CD4-positive, alpha-beta T cell (primary cell): Measurements from ENCODE around the gene PCDHAC1. TPM values are rescaled to one million over a fixed set of nuclear protein-coding genes. Genes with fewer than 3 reads are reported as not detected.

Experiments used
- ATAC-seq: fragments of 200-7000 bp; cut with Tn5 transposase; one replicate; pipeline ENCODE4 v1.10.0; 2022; ENCODE audit warnings: mild to moderate bottlenecking; ENCODE audit not compliant: poor library complexity
- CTCF ChIA-PET: fragments of 350-600 bp; sonication (Branson Sonifier 250); formaldehyde crosslinking; loops from one replicate; lab custom pipeline; 2021; ENCODE audit warnings: antibody characterized with exemption, inconsistent platforms; lab: Charles Lee
- POLR2A ChIA-PET: fragments of 350-600 bp; sonication (Branson Sonifier 250); formaldehyde crosslinking; loops from one replicate; lab custom pipeline; 2021; ENCODE audit warnings: antibody characterized with exemption, inconsistent platforms; lab: Charles Lee
- DNase-seq, 14 experiments: peaks; one replicate each; pipeline ENCODE4 v3.0.0-alpha.2; 2013 to 2020; ENCODE audit warnings: mixed read lengths in 2 of 14
- H3K27ac ChIP-seq, 2 donors: one replicate each; pipeline versions ENCODE4 v1.5.1 to v1.7.0; 2013; ENCODE audit warnings: low read length in 2 of 2, low read depth in 1 of 2, mild to moderate bottlenecking in 1 of 2
- H3K27me3 ChIP-seq, 2 experiments: 1 replicate in 1 of 2; 2 replicates in 1 of 2; pipeline versions ENCODE4 v1.6.1 to v1.7.0; 2013; ENCODE audit warnings: low read length in 2 of 2, control low read depth in 1 of 2, mild to moderate bottlenecking in 1 of 2, moderate library complexity in 1 of 2; ENCODE audit not compliant: insufficient read depth in 2 of 2, control insufficient read depth in 1 of 2
- H3K36me3 ChIP-seq: one replicate; pipeline ENCODE4 v1.6.1; 2013; ENCODE audit warnings: low read length, control low read depth; ENCODE audit not compliant: insufficient read depth
- H3K4me1 ChIP-seq: one replicate; pipeline ENCODE4 v1.6.1; 2013; ENCODE audit warnings: low read length, control low read depth; ENCODE audit not compliant: insufficient read depth
- H3K4me3 ChIP-seq: one replicate; pipeline ENCODE4 v1.5.1; 2013; ENCODE audit warnings: mild to moderate bottlenecking, low read length, moderate library complexity
- H3K9me3 ChIP-seq, 2 experiments: 1 replicate in 1 of 2; 2 replicates in 1 of 2; pipeline versions ENCODE4 v1.6.1 to v1.7.0; 2013; ENCODE audit warnings: low read length in 2 of 2, mild to moderate bottlenecking in 2 of 2, control low read depth in 1 of 2, moderate library complexity in 1 of 2; ENCODE audit not compliant: control insufficient read depth in 1 of 2, insufficient read depth in 1 of 2
- H3K27ac Mint-ChIP-seq: one replicate; pipeline ENCODE4 v1.8.0; 2020; ENCODE audit warnings: mixed read lengths
- H3K27me3 Mint-ChIP-seq: one replicate; pipeline ENCODE4 v1.8.0; 2021; ENCODE audit warnings: mixed read lengths
- H3K36me3 Mint-ChIP-seq: one replicate; pipeline ENCODE4 v1.8.0; 2021; ENCODE audit warnings: low read depth, mixed read lengths
- H3K4me1 Mint-ChIP-seq: one replicate; pipeline ENCODE4 v1.8.0; 2021; ENCODE audit warnings: low read depth, mixed read lengths
- H3K4me3 Mint-ChIP-seq: one replicate; pipeline ENCODE4 v1.8.0; 2020; ENCODE audit warnings: mild to moderate bottlenecking, mixed read lengths
- H3K9me3 Mint-ChIP-seq: one replicate; pipeline ENCODE4 v1.8.0; 2020; ENCODE audit warnings: mixed read lengths
- intact Hi-C, 2 experiments: fragments of 100-400 bp; cut with DNase I in 1 of 2; cut with micrococcal nuclease in 1 of 2; formaldehyde crosslinking; loops; one replicate each; pipeline versions ENCODE4 v1.15.1 to v1.9.0; 2023 to 2025; cut with DNase I, micrococcal nuclease
- total RNA-seq, 174 experiments: library from RNA in 2 of 174; stranded (reverse) in 2 of 174; gene quantifications; one replicate each; pipeline ENCODE4 v1.2.3 and lab custom pipeline; 2021 to 2026
- TF ChIP-seq, protein P1 (sequence below): fragments of 200-600 bp; IDR thresholded peaks from one replicate; pipeline ENCODE4 v1.8.0; 2022; ENCODE audit warnings: antibody characterized with exemption, mild to moderate bottlenecking

The PCDHAC1 gene
- total RNA-seq, 2 experiments from 2014 or later: not detected

DNA sequence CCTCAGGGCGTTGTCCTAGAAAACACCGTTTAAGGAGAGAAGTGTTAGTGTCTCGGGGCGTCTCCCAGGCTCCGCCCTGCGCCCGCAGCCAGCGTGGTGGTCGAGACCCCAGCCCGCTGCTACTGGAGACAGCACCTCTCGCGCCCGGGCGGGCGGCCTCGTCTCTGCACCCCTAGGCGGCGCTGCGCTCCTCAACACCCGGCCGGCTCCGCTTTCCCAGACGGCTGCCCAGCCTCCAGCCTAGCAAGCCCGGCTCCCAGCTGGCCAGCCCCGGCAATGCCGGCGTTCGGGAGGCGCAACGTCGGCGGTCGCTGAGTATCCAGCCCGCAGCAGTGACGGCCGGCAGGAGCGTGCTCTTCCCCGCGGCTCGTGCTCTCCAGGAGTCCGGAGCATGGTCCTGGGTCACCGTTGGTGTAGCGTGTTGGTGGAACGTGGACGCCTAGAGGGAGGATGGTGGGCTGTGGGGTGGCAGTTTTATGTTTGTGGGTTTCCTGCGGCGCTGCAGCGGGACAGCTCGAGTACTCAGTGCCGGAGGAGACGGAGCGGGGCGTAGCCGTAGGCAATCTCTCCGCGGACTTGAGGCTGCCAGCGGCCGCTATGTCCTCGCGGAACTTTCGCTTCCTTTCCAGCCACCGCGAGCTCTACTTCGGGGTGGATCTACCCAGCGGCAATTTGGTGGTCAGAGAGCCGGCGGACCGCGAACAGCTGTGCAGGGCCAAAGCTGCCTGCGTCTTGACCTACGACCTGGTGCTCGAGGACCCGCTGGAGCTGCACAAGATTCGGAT, 536 bp downstream of the PCDHAC1 start:
- intact Hi-C loops: no loop called here
- Mint-ChIP-seq H3K27ac (no peak overlapping the region), H3K36me3 (no peaks in the 10 kb centered on the region), H3K4me3 (peak overlapping the region; percentile 62), H3K4me1 (peaks cover 10% of the 10 kb centered on the region), H3K9me3 (no peaks in the 10 kb centered on the region), H3K27me3 (peaks cover 81% of the 10 kb centered on the region)
- TF ChIP-seq, protein P1, sequence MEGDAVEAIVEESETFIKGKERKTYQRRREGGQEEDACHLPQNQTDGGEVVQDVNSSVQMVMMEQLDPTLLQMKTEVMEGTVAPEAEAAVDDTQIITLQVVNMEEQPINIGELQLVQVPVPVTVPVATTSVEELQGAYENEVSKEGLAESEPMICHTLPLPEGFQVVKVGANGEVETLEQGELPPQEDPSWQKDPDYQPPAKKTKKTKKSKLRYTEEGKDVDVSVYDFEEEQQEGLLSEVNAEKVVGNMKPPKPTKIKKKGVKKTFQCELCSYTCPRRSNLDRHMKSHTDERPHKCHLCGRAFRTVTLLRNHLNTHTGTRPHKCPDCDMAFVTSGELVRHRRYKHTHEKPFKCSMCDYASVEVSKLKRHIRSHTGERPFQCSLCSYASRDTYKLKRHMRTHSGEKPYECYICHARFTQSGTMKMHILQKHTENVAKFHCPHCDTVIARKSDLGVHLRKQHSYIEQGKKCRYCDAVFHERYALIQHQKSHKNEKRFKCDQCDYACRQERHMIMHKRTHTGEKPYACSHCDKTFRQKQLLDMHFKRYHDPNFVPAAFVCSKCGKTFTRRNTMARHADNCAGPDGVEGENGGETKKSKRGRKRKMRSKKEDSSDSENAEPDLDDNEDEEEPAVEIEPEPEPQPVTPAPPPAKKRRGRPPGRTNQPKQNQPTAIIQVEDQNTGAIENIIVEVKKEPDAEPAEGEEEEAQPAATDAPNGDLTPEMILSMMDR: no peak
- H3K27me3 ChIP-seq: peaks cover 35 to 45% of the 10 kb centered on the region in 2 experiments
- peaks cover 0 to 27% of the 10 kb centered on the region in 2 experiments for H3K9me3 ChIP-seq
- H3K27ac ChIP-seq: no peak overlapping the region
- peak in 4 of 14 experiments; percentile 2 to 45 (median 28) for DNase-seq
- ChIA-PET POLR2A (no interaction called here), CTCF (no interaction called here)
- H3K4me1 ChIP-seq: peaks cover 20% of the 10 kb centered on the region
- H3K36me3 ChIP-seq: no peaks in the 10 kb centered on the region
- no peak for ATAC-seq
- H3K4me3 ChIP-seq: peak overlapping the region; percentile 41

DNA sequence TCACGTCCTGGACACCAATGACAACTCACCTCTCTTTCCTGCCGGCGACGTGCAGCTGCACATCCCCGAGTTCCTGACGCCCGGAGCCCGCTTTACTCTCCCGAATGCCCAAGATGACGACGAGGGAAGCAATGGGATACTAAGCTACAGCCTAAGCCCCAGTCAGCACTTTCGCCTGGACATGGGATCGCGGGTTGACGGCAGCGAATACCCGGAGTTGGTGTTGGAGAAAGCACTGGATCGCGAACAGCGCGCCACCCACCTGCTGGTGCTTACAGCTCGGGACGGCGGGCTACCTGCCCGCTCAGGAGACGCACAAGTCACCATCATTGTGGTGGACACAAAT, 1.1 kb downstream of the PCDHAC1 start:
- Mint-ChIP-seq H3K4me1 (peaks cover 10% of the 10 kb centered on the region), H3K4me3 (peak overlapping the region; percentile 62), H3K27ac (no peak overlapping the region), H3K27me3 (peaks cover 77% of the 10 kb centered on the region), H3K9me3 (no peaks in the 10 kb centered on the region), H3K36me3 (no peaks in the 10 kb centered on the region)
- Histone ChIP-seq H3K4me1 (peaks cover 20% of the 10 kb centered on the region), H3K36me3 (no peaks in the 10 kb centered on the region), H3K4me3 (peak overlapping the region; percentile 41), H3K27me3 (peaks cover 35 to 45% of the 10 kb centered on the region in 2 experiments), H3K9me3 (peaks cover 0 to 27% of the 10 kb centered on the region in 2 experiments), H3K27ac (no peak overlapping the region)
- ATAC-seq: no peak
- TF ChIP-seq, protein P1: no peak
- intact Hi-C loops: no loop called here
- DNase-seq: no peak
- ChIA-PET CTCF (no interaction called here), POLR2A (no interaction called here)

GRCh38 chr5:140934964-140935606, 9.0 kb downstream of the PCDHAC1 start:
- no peaks in the 10 kb centered on the region for H3K27me3 ChIP-seq
- DNase-seq: no peak
- POLR2A ChIA-PET: no interaction called here
- no peaks in the 10 kb centered on the region for H3K4me1 ChIP-seq
- no peaks in the 10 kb centered on the region for H3K9me3 ChIP-seq
- ATAC-seq: no peak
- H3K4me3 ChIP-seq: no peak overlapping the region
- CTCF ChIA-PET: no interaction called here
- intact Hi-C loops: no loop called here
- TF ChIP-seq, protein P1: no peak
- H3K36me3 ChIP-seq: no peaks in the 10 kb centered on the region
- Mint-ChIP-seq H3K4me3 (no peak overlapping the region), H3K4me1 (no peaks in the 10 kb centered on the region), H3K27me3 (peaks cover 17% of the 10 kb centered on the region), H3K9me3 (no peaks in the 10 kb centered on the region), H3K27ac (no peak overlapping the region), H3K36me3 (no peaks in the 10 kb centered on the region)
- no peak overlapping the region for H3K27ac ChIP-seq
